ENCODE results near the gene RAMP1.

GRCh38 chr2:237921967-237922492 is 62.6 kb downstream of the RAMP1 start:
- TF ChIP-seq CTCF (IDR thresholded peaks at IDR 0.05) (no peak), POLR2A (IDR thresholded peaks at IDR 0.05) (no peak)
